ENCODE data around the gene BCAS2.

Gene BCAS2

GRCh38 chr1:114554577-114554976, 26.8 kb downstream of the BCAS2 start:
- no peak for DNase-seq

DNA sequence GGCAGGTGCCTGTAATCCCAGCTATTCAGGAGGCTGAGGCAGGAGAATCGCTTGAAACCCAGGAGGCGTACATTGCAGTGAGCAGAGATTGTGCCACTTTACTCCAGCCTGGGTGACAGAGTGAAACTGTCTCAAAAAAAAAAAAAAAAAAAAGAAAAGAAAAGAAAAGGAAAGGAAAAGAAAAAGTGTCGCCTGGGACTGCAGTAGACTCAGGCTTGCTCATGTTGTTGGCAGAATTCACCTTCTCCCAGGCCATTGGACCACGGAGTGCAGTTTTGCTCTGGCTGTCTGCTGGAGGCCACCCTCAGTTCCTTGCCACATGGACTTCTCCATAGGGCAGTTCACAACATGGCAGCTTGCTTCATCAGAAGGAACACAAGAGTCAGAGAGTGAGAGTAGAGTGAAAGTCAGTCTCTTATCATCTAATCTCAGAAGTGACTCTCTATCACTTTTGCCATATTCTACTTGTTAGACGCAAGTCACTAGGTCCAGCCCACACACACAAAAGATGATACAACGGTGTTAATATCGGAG, 29.2 kb downstream of the BCAS2 start:
- DNase-seq: no peak

GRCh38 chr1:114551400-114551799, 30.0 kb downstream of the BCAS2 start:
- no peak for DNase-seq

DNA sequence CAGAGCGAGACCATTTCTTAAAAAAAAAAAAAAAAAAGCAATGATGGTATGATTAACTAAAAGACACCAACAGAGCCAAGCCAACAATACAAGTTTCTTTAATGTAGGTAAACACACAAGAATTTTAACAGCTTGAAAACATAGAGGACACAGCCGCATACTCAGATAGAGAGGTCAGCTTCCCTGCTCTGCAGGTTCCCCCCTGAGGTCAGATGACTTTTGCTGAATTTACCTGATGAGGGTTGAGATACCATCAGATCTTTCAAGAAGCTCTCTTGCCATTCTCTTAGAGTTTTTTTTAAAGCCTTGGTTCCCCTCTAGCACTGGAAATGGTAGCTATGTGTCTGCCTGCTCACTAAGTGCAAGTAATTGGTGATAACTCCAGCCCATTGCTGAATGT, 31.1 kb downstream of the BCAS2 start:
- DNase-seq: no peak

DNA sequence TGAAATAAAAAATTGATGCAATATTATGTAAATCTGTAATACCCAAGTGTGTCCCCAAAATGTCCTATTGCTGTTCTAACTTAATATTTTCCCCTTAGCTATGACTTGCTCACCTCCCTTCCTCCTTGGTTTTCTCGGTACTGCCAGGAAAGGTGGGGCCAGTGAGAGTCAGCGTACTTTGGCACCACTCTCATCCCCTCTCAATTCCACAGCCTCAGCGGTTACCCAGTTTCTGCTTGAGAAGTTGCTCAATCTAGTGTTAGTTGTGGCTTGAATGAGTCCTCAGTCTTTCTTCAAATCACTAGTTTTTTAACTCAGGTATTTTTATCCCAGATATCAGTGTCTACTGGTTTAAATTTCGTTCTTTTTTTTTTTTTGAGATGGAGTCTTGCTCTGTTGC, 32.3 kb downstream of the BCAS2 start:
- DNase-seq: no peak

- no peak for DNase-seq
Observed at GRCh38 chr1:114547076-114547475, 34.3 kb downstream of the BCAS2 start.

GRCh38 chr1:114545796-114546195, 35.6 kb downstream of the BCAS2 start:
- DNase-seq: no peak

- DNase-seq: no peak
Observed at GRCh38 chr1:114545315-114545714, 36.1 kb downstream of the BCAS2 start.

- no peak for DNase-seq
Observed at GRCh38 chr1:114540821-114541220, 40.6 kb downstream of the BCAS2 start.

DNA sequence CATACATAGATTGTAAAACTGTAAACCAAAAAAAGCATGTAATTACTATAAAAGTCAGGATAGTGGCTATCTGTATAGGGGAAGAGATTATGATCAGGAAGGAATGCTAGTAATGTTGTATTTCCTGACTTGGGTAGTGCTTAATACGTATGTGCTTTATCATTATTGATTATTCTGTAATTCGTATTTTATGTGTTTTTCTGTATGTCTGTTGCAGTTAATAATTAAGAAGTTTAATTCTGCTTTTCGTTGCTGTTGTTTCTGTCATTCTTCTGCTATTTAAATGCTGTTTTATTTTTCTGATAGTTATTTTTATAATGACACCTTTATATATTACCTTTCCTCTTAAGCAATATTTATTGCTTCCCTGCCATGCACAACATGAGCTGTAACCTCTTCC, 41.1 kb downstream of the BCAS2 start:
- no peak for DNase-seq

GRCh38 chr1:114536043-114536442, 45.4 kb downstream of the BCAS2 start:
- no peak for DNase-seq

DNA sequence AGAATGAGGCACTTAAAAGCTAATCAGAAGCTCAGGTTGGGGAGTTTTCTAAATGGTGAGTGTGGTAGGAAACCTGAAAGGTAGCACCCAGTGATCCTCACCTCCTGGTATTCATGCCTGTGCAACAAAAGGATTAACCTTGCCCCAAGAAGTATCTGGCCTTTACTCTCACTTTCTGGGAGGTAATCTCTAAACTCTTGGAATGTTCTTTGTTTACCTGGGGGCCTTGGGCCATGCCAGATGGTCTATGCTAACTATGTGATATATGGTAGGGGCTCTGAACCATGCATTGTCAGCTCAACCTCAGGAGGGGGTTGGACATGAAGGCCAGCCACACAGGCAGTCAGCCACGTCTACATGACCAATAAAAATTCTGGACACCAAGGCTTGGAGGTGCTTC, 46.0 kb downstream of the BCAS2 start:
- DNase-seq: no peak

GRCh38 chr1:114531094-114531493, 50.3 kb downstream of the BCAS2 start:
- no peak for DNase-seq

- DNase-seq: no peak
Observed at GRCh38 chr1:114530224-114530623, 51.2 kb downstream of the BCAS2 start.

GRCh38 chr1:114524944-114525343, 56.5 kb downstream of the BCAS2 start:
- DNase-seq: no peak

DNA sequence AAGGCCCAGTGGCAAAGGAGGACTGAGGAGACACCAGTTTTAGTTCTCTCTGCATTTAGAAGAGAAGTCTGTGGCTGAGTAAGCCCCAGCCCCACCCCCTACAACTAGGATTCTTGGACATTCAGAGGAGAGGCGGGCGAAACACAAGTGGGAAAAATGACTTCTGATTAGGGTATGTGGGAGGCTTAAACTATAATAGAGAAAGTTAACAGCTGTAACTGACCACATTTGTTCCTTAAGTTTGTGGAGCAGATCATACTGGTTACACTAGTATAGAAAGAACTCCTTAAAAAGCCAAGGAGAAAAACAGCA, 59.2 kb downstream of the BCAS2 start:
- DNase-seq: no peak

DNA sequence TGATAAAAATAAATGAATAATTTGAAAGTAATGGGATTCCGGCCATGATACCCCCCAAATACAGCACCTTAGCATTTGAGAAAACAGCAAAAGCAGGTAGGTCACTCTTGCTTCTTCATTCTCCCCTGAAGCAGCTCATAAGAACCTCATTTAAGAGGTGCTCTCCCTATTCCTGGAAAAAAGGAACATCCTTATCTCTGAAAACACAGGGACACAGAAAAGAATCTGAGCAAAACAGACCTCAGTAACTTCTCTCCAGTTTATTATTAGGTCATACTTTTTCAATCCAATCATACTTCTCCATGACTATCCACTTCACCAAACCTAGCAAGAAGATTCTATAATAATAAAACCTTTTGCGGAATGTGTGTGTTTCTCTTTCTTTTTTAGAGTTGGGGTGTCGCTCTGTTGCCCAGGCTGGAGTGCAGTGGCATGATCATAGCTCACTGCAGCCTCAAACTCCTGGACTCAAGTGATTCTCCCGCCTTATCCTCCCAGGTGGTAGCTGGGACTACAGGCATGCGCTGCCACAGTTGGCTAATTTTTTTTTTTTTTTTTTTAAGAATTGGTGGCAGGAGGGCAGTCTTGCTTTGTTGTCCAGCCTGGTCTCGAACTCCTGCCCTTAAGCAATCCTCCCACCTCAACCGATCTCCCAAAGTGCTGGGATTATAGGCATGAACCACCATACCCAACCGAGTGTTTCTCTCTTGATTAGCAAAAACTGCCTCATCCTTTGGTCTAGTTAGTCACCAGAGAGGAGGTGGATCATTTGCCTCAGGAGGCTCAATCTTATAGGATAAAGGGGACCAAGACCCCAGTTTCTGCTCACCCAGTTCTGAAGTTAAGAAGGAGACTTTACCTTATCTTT, 59.8 kb downstream of the BCAS2 start:
- DNase-seq: no peak

All from Kasumi-1 (cell line).